GM19099 (cell line): ENCODE data around the gene RRAD.

Source experiments
- POLR2A ChIP-seq: IDR thresholded peaks from 3 replicates; pipeline ENCODE4 v1.6.1; 2011; ENCODE audit warnings: low read depth; ENCODE audit not compliant: insufficient read length; ENCODE audit errors: extremely low read depth

Gene RRAD

DNA sequence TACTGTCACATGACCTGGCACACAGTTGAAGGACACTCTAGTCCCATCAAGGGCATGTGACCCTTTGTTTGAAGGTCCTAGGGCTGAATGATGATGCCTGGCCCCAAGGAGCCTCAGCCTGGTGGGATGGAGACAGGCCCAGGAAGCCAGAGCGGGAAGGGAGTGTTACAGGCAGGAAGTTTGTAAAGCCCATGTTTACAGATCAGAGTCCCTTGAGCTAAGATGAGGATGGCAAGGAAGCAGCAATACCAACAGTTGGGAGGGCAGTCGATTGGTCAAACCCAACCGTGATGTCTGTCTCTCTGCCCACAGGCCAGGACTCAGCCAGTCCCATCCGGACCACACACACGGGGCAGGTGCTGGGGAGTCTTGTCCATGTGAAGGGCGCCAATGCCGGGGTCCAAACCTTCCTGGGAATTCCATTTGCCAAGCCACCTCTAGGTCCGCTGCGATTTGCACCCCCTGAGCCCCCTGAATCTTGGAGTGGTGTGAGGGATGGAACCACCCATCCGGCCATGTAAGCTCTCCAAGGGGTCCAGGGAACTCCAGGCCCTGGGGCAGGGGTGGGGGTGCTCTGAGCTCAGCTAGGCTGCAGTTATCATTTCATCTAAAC is 12.5 kb upstream of the RRAD start:
- no peak for TF ChIP-seq POLR2A

DNA sequence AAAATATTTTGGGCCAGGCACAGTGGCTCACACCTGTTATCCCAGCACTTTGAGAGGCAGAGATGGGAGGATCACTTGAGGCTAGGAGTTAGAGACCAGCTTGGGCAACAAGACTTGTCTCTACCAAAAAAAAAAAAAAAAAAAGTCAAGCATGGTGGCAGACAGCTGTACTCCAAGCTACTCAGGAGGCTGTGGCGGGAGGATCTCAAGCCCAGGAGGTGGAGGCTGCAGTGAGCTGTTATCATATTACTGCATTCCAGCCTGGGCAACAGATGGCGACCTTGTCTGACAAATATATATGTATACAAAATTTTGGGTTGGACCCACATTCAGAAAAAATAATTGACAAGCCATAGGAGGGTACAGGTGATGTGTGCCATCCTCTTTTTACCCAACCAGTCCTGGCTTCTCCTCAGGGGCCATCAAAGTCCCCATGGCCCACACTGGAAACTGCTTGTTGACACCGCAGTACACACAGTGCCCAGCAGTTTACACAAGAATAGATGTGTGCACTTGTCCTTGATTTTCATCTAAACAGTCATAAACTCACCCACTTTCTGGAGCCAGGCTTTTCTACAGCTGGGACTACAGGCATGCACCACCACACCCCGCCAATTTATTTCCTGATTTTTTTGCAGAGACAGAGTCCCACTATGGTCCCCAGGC is 11.7 kb upstream of the RRAD start:
- TF ChIP-seq POLR2A, result no peak

DNA sequence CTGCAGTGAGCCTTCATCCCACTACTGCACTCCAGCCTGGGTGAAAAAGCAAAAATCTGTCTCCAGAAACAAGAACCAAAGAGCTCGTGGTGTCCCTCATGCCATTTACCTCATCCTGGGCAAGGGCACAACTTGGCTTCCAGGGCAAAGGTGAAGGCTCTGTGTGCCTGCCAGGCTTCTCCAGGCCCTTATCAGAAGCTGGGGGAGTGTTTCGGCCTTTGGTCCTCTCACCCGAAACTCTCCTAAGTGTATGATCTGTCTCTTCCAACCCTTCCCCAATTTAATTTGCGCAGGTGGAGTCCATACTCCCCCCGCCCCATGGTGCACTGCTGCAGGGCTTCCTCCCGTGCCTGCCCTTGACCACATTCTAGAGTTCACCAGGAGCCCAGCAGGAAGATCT is 11.1 kb upstream of the RRAD start:
- TF ChIP-seq POLR2A, result no peak

DNA sequence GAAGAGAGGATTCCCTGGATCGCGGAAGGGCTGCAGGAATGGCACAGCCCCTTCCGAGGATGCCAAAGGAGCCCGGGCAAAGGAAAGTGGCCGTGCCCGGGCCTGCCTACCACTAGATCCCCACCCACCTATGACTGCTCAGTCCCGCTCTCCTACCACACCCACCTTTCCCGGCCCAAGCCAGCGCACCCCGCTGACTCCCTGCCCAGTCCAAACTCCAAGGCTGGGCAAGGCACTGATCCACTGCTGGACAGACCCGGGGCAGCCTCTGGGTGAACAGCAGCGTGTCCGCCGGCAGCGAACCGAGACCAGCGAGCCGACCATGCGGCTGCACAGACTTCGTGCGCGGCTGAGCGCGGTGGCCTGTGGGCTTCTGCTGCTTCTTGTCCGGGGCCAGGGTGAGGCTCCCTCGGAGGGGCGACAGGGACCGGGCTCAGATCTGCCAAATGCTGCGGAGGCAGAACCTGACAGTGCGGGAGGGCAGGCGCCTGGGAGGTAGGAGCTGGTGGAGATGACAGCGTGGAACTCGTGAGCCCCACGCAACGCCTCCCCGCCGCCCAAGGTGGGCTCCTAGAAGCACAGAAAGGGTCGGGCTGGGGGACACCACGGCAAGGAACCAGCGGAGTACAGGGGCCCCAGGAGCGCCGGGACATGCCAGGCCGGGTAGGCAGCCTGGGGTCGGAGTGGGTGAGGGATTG is 10.1 kb upstream of the RRAD start, which contains the start of gene CES2:
CES2 (plus strand) TSS at position 203 of the 698 bp plus-strand sequence; CDS start at position 323, 120 bp downstream.
- no peak for TF ChIP-seq POLR2A

DNA sequence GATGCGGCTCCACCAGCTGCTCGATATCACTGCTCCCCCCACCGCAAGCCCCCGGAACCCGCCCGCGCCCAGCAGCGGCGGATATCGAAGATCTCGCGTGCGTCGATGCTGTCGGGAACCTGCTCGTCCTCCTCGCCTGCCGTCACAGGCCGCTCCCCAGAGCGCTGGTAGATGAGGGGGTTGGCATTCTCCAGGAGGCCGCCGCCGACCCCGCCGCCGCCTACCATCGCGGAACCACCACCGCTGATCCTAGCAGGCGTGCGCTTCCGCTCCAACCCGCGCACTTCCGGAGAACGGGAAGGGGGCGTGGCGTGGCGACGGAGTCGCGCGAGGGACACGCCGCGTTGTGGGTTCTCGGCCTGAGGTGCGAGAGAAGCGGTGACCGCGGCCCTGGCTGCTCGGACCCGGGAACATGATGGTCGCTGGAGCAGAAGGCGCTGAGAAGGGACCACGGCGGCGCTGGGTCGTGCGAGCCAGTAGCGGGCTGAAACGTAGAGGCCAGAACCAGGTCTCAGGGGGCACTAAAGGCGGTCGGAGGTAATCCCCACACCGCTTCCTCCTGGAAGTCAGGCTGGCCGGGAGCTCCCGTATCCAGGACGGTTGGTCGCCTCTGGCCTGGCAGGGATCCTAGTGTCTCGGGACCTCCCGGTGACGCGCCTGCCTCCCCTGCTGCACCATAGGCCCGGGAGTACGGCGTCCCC is 9.0 kb upstream of the RRAD start, which contains the start of gene CIAO2B:
CIAO2B (minus strand) TSS at position 265 of the 701 bp plus-strand sequence; CDS start at position 227, 38 bp downstream.
- peak; percentile 85 for TF ChIP-seq POLR2A

DNA sequence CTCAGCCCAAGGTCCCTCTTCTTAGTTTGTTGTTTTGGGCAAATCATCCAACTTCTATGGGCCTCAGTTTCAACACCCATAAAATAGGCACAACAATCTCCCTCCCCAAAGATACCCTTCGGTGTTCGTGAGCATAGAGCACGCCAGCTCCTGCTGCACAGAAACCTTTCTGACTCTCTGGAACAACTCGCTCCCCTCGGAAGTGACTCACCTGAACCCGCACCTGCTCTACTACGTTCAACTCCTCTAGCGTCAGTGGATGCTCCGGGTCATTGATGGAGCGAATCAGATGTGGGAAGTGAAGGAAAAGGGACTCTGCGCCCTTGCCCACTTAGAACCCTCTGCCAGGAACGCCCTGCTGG is 8.4 kb upstream of the RRAD start:
- TF ChIP-seq POLR2A, result no peak

DNA sequence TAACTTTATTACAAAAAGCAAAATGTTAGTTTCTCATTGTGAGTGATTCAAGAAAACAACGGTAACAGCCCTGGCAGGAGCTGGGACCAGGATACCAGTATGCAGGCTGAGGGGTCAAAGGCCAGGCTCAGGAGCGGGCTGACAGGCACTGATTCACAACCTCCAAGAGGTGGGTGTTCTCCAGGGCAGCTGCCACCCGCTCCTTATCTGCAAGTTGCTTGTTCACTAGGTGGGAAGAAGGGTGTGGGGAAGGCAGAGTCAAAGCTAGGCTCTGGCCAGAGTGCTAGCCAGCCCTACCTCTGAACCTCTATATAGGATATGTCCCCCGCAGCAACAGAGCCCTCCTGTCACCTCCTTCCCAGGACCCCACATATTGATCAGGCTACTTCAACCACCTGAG is 6.7 kb upstream of the RRAD start:
- no peak for TF ChIP-seq POLR2A

DNA sequence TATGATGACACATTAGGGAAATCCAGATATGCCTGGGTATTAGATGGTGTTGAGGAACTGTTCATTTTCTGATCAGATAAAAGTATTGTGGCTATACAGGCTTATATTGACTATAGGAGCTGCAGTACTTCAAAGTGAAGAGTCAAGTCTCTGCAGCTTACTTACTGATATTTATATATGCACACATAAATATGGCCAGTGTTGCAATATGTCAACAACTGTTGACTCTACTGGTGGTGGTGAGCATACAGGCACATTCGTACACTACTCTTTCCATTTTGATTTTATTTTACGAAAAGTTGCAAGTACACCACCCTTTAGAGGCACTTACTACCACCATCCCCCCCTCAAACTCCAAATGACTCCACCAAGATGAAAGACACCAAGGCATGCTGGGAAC is 6.3 kb upstream of the RRAD start:
- no peak for TF ChIP-seq POLR2A

DNA sequence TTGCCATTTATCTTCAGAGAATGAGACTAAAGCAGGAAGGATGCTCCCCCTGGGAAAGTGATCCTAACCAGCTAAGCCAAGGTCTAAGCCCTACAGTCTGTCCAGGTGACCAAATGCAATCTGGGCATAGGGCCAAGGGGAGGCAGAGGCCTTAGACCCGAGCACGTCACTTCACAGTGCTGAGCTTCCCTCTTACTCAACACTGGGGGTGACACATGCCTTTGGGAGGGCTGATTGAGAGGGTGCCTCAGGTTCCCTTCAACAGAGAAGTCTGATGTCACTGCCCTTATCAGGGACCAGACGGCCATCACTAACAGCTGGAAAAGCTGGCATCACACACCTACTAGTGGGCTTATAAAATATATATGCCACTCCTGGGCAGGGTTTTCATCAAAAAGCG is 4.9 kb upstream of the RRAD start:
- no peak for TF ChIP-seq POLR2A

DNA sequence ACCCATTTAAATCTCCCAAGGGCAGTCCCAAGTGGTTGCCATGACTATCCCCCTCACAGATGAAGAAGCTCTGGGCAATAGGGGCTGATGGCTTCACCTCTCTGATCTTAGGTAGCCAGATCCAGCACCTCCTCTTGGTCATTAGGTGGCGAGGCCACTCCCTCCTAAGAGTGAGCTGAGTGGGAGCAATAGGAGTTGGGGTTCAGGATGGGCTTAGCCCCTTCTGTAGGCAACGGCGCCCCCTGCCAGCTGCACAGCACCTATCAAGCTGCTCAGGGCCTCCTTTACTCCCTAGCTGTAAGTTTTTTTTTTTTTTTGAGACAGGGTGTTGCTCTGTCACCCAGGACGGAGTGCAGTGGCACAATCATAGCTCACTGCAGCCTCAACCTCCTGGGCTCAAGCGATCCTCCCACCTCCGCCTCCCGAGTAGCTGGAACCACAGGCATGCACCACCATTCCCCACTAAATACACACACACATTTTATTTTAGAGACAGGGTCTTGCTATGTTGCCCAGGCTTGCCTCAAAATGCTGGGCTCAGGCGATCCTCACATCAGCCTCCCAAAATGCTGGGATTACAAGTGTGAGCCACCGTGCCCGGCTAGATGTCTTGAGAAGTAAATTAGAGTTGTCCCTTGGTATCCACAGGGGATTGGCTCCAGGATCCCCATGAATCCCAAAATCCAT is 3.5 kb upstream of the RRAD start:
- TF ChIP-seq POLR2A, result no peak

DNA sequence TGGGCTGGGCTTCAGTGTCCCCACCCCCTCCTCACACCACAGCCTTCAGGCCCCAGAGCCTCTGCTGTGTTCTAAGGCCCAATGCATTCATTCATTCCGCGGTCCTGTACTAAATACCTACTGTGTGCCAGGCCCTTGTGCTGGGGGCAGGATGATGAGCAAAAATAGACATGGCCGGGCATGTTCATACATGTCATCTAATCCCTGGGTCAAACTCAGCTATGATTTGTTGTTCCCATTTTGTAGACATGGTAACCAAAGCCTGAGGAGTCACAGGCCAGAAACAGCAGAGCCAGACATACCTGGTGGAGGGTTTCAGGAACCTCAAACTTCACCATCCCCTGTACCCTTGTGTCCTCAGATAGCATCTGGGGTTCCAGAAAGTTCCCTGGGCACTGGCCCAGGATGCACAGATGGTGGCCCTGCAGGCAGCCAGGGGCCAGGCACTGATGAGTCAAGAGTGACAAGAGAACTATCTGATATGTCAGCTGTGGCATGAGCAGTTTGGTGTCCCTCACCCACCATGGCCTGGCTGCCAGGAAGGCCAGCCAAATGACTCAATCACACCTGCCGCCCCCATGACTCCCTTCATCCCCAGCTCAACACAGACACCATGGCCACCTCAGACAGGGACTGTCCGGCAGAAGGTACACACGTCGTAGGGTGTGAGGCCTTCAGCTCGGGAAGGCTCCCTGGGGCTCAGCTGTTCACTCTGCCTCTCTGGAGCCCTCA is 2.7 kb upstream of the RRAD start:
- no peak for TF ChIP-seq POLR2A

DNA sequence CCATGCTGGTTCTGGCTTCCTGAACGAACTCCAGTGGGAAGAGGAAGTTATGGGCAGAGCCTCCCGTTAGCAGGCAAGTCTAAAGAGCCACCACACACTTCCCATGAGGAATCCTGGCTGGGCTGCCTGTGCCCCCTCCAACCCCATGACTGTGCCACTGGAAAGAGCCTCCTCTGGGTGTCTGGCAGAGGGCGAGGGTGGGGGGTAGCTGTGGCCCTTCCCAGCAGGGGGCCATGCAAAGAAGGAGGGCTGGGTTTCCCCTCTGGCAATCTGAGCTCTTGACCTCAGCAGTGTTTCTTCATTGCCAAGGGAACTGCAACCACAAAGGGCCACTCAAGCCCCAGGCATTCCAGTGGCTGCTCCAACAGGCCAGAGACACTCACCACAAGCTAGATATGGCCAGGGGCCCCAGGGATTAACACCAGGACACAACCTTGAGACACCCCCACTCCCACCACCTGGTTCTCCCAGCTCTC is 1.7 kb upstream of the RRAD start:
- TF ChIP-seq POLR2A, result no peak

DNA sequence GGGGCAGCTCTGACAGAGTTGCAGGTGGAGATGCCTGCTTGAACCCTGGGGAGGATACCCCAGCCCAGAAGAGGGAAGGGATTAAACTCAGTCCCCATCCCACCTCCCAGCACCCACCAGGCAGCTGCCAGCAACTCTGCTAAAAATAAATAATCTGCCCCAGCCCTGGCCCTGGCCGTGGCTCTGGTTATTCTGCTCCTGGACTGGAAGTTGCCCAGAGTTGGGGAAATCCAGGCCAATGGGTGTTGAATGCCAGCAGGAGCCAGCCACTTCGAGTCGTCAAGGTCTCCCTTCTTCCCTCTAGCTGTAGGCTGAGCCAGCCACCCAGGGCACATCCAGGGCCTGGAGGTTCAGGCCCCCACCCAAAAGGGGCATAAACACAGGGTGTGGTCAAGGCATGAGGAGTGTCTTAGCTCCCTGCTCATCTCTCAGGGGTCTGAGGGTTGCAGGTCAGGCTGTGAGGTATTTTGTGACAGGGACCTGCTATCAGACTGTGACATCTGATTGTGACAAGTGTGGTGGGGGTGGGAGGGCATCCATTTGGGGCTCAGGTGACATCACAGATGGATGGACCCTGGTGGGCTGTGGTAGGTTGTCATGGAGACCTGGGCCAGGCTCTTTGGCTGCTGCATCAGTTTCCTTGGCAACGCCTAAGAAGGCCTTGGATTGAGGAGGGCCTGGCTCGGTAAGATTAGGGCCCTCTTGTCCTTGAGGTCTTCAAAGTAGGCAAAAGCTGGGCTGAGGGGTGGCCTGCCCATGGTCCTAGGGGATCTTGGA is 1.0 kb upstream of the RRAD start:
- no peak for TF ChIP-seq POLR2A
